ENCODE measurements around the gene DENND6B.
A peak's percentile ranks its signal among the peaks of the same experiment; 100 is the strongest.
"Not testable (repeated sequence)": the region's sequence is repeated elsewhere in the genome, so short reads cannot be mapped to it uniquely, and the experiment has no call there.

The DENND6B gene

DNA sequence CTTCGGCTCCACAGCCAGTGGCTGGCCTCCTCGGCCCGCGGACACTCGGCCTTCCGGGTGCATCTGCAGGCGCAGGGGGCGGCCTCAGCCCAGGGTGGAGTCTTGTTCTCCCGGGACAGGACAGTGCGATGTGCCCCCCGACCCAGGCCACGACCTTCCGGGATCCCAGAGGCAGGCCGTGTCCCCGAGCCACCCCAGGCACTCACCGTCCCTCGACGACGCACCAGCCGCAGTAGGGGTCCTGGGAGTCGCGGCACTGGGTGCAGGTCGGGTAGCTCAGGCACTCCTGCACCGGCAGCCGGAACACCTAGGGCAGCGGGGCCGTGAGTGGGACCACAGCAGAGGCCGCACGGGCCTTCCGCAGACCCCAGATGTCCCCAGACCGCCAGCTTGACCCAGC lies 39.1 kb downstream of the DENND6B start:
- no peak for DNase-seq (ENCODE audit: low spot score)
- no peak for FAIRE-seq

DNA sequence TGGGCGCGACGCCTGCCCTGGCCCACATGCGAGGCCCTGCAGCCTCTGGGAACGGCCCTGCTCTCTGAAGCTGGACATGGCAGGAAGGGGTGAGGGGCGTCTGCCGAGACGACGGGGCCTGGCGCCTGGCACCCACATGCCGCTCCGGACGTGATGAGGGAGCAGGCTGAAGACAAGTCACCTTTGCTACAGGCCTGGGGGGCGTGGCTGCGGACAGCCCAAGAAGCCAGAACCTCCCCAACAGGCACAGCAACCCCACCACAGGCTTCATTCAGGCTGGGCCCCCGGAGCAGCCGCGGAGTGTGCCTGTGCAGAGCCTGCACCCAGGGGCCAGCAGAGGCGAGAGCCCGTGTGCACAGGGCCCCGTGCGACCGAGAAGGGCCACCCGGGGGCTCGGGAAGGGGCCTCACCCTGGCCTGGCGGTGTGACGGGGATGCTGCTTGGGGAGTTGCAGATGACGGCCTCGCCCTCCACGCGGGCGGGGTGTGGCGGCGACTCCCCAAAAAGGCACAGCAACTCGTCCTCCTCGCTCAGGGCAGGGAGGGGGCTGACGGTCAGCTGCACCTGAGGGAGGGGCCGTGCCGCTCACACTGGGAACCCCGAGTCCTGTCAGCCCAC lies 40.0 kb downstream of the DENND6B start:
- DNase-seq (ENCODE audit: low spot score) (no peak), FAIRE-seq (no peak)

DNA sequence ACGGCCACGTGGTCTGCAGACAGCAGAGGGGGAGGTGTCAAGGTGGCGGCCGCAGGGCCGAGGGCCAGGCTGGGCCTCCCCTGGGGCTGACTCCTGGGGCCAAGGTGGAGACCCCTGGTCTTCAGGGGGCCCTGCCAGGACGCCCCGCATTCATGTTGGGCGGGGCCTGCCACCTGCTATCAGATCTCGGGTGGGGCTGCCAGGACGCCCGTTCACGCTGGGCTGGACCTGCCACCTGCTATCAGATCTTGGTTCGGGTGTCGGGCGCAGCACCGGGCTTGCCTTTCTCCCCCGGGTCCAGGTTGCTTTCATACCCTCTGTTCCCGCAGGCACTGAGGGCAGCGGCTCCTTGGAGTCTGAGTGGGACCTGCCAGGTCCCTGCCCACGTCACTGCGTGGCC lies 40.5 kb downstream of the DENND6B start:
- no peak for FAIRE-seq
- DNase-seq (ENCODE audit: low spot score) = no peak

DNA sequence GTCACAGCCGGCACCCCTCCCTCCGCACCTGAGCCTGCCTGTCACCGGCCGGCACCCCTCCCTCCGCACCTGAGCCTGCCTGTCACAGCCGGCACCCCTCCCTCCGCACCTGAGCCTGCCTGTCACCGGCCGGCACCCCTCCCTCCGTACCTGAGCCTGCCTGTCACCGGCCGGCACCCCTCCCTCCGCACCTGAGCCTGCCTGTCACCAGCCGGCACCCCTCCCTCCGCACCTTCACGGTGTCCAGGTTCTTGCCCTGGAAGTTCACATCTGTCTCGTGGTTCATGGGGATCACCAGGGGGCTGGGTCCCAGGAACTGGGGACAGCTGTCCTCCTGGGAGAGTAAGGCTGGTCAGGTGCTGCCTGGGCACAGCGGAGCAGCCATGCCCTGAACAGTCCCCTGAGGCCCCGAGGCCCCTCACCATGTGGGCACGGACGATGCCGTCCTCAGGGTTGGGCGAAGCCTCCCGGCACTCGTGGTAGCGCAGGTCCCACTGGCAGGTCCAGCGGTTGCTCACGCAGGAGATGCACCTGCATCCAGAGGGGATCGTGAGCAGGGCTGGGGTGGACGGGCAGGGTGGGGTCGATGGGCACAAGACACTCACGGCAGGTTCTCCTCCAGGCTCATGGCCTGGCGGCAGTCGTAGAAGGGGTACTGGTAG lies 41.1 kb downstream of the DENND6B start:
- DNase-seq (ENCODE audit: low spot score) (no peak), FAIRE-seq (no peak)

DNA sequence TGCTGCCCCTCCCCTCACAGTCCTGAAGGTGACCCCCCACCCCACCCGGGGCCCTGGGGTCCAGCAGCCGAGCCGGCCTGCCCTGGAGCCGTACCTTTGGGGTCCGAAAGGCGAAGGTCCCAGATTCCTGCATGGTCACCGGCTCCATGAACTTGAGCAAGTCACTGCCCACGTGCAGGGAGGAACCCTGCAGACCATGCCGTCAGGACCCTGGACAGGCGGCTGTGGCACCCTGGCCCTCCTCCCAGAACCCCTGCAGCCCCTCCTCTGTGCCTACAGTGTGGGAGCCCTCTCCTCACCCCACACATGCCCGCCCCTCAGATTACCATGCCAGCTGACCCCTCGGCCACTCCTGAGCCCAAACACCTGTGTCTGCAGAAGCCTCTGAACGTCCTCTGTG lies 42.3 kb downstream of the DENND6B start:
- FAIRE-seq (no peak), DNase-seq (ENCODE audit: low spot score) (no peak)

GRCh38 chr22:50283821-50284220 lies 43.0 kb downstream of the DENND6B start:
- no peak for DNase-seq (ENCODE audit: low spot score)
- no peak for FAIRE-seq

DNA sequence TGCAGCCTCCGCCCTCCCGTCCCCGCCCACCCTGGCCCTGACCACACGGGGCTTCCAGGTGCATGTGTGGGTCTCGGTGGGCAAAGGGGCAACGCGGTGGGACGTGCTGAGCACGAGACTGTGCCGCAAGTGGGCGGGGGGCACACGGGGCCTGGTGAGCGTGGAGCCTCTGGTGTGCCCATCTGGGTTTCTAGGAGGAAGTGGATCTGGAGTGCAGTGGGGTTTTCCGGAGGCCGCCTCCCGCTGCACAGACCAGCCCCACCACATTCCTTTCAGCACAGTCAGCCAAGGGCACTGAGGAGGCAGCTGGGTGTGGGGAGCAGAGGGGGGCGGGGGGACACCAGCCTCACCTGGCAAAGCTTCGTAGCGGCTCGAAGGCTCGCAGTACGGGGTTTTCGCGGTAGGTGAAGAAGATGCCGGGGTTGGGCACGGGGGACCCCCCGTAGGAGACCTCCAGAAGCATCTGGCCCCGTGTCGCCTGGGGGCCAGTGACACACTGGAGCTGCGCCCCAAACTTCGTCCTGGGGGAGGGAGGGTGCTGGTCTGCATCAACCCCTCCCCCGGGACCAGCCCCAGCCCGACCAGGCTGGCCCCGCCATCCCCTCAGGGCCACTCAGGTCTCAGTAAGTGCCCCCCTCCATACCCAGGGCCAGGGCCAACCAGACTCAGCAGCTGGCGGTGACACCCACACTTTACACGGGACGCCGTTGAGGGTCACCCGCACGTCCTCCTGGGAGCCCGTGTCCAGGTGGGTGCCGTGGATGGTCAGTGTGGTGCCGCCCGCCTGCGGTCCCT lies 44.3 kb downstream of the DENND6B start:
- peak; percentile 88 for DNase-seq (ENCODE audit: low spot score)
- FAIRE-seq = peak; percentile 73

DNA sequence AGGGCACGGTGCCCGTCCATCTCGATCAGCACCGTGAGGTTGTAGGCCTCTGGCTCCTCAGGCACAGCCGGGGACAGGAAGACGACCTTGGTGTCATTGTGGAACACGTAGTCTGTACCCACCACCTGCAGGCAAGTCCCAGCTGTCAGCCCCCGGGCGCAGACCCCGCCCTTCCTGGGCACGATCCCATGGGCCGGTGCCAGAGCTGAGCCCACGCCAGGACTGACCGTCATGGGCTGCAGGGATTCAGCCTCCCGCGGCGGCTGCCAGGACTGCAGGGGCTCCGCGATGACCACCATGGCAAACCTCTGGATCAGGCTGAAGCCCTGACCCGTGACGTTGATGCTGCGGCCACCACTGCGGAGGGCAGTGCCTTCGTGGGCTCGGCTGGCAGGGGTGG lies 44.9 kb downstream of the DENND6B start:
- no peak for FAIRE-seq

GRCh38 chr22:50281384-50281760 lies 45.4 kb downstream of the DENND6B start:
- no peak for DNase-seq (ENCODE audit: low spot score)
- no peak for FAIRE-seq

More for the DNA sequence above, 44.9 kb downstream of the DENND6B start:
- DNase-seq (ENCODE audit: low spot score) = peak; percentile 60

DNA sequence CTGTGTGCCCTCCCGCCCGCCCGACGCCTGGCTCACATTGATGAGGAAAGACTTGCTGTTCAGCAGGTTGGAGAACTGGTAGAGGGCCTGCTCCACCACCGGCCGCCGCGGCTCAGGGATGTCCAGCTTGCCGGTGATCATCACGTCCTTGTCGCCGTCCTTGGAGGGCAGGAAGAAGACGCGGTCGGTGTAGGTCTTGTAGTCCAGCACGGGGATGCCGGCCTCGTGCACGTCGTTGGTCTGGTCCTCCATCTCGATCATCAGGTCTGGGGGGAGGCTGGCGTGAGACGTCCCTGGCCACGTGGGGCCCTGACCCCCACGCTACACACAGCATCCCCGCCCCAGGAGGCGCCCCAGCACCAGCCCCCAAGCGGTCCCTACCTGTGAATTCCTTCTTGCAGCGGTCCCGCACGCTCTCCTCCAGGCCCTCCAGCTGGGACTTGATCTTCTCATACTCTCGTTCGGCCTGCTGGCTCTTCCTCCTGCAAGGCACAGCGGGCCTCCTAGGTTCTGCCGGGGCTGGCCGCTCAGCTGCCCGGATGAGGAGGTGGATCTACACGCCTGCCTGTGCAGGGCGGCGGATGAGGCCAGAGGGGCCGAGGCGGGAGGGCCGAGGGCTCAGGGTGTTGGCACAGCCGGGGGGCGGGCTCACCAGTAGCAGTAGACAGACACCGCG lies 46.0 kb downstream of the DENND6B start:
- FAIRE-seq (no peak), DNase-seq (ENCODE audit: low spot score) (no peak)

- FAIRE-seq (no peak), DNase-seq (ENCODE audit: low spot score) (no peak)
Observed at GRCh38 chr22:50280022-50280707, 46.6 kb downstream of the DENND6B start.

DNA sequence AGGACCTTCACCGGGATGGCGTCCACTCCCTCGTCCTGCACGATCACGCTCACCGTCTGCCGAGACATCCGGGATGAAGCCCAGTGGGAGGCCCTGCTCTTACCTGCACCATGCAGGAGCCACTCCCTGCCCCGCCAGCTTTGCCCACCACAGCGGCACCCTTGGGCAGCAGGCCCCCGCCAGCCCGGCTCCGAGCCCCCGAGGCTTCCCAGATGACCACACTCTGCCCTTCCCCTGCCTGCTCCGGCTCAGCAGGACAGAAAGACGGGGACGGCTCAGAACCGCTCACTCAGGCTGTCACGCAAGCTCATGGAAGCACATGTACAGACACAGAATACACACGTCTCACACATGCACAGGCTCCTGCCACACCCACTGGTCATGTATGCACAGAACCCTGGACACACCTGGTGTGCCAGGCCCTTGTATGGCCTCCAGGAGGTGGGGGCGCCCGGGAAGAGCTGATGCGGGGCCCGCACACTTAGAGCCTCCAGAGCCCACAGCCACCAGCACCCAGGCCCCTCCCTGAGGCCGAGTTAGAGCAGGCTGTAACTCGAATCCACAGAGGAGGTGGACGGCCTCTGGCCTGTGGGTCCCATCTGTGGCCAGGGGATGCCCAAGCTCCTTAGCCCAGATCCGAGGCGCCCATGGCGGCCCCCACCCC lies 47.7 kb downstream of the DENND6B start:
- FAIRE-seq (no peak), DNase-seq (ENCODE audit: low spot score) (no peak)

GRCh38 chr22:50278461-50278860 lies 48.4 kb downstream of the DENND6B start:
- FAIRE-seq = no peak
- DNase-seq (ENCODE audit: low spot score) = no peak

GRCh38 chr22:50277761-50278160 lies 49.1 kb downstream of the DENND6B start:
- FAIRE-seq = no peak
- DNase-seq (ENCODE audit: low spot score) = no peak

DNA sequence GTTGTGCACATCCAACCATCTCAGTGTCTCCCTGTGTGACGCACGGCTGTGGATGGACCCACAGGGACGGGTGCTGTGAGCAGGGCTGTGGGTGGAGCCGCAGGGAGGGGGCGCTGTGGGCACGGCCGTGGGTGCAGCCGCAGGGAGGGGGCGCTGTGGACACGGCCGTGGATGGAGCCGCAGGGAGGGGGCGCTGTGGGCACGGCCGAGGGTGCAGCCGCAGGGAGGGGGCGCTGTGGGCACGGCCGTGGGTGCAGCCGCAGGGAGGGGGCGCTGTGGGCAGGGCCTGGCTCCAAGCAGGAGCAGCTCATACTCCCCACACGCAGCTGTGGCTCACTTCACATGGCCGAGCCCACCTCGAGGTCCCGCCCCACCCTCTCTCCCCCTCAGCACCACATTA lies 50.7 kb downstream of the DENND6B start:
- DNase-seq (ENCODE audit: low spot score) (no peak), FAIRE-seq (no peak)

DNA sequence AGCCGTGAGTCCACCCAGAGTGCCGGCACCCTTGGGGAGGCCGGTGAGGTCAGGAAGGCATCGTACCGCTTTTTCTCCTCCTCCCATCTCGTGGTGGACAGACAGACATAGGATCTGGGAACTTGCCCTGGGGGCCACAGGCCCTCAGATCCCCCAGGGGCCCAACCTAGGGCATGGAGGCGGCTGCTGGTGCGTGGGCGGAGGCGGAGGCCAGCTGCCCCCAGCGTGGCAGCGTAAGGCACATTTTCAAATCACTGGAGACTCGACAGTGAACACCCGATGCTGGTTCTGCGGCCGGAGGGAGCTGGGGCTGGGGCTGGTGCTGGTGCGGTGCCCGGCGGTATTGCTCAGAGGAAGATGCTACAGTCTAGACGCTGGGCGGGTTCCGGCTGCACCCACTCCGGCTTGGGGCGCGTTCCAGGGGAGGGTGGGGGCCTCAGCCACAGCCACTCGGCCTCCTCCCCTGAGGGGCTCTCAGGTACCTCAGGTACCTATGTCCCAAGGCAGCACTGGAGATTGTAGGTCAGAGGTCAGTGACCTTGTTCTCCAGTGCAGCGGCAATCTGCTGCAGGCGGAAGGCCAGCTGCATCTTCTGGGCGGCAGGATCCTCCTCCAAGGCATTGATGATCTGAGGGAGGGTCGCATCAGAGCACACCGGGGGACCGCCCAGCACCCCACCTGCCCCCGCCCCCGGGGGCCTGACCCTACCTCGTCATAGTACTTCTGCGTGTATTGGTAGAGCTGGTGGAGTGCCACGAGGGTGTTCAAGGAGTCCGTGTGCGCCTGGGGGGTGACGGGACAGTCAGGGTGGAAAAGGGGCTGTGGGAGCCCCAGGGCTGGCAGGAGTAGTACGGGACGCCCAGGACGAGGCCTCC lies 51.4 kb downstream of the DENND6B start:
- no peak for FAIRE-seq
- DNase-seq (ENCODE audit: low spot score) = no peak

- FAIRE-seq (no peak), DNase-seq (ENCODE audit: low spot score) (no peak)
Observed at GRCh38 chr22:50274771-50275170, 52.0 kb downstream of the DENND6B start.

DNA sequence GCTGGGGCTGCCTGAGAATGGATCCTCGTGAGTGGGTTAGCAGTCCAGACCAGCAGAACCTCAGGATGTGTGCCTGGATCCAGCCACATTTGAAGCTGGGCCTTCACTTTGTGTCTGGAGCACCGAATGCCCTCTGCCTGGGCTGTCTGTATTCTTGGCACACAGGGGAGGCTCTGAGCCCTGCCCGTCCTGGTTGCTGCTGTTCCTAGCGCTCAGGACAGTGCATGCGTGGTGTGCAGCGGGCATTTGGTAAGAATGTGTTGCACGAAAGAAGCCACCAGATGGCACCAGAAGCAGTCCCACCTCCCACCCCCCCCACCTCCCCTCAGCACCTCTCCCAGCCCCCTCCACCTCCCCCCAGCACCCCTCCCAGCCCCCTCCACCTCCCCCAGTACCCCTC lies 52.5 kb downstream of the DENND6B start:
- DNase-seq (ENCODE audit: low spot score) (peak; percentile 21), FAIRE-seq (no peak)

DNA sequence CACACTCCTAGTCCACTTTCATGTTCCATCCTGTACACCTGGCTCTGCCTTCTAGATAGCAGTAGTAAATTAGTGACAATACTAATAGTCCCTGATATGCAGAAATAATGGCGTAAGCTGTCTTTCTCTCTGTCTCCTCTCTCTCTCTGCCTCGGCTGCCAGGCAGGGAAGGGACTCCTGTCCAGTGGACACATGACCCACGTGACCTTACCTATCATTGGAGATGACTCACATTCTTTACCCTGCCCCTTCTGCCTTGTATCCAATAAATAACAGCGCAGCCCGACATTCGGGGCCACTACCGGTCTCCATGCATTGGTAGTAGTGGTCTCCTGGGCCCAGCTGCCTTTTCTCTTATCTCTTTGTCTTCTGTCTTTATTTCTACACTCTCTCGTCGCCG lies 53.0 kb downstream of the DENND6B start:
- FAIRE-seq; DNase-seq (ENCODE audit: low spot score): not testable (repeated sequence)

- DNase-seq (ENCODE audit: low spot score); FAIRE-seq: not testable (repeated sequence)
Observed at GRCh38 chr22:50273352-50273751, 53.5 kb downstream of the DENND6B start.
